Dermis microvascular lymphatic vessel endothelial cell (primary cell): ENCODE results near the gene SLC35F3. TPM values are rescaled to one million over a fixed set of nuclear protein-coding genes. Genes with fewer than 3 reads are reported as not detected.
"Not testable (repeated sequence)": the region's sequence is repeated elsewhere in the genome, so short reads cannot be mapped to it uniquely, and the experiment has no call there.

ENCODE experiments used
- DNase-seq, 2 donors: peaks; one replicate each; pipeline versions ENCODE4 v3.0.0 to v3.0.0-alpha.2; 2010; ENCODE audit warnings: low read depth in 2 of 2
- total RNA-seq: library from RNA; depleted of rRNA; stranded (reverse); fragments of >200 nt; gene quantifications from 2 replicates; pipeline ENCODE4 v1.2.1, GENCODE V29; 2014

SLC35F3 gene
- total RNA-seq, 1 donor from 2014 or later, result not detected

- DNase-seq, result no peak
These were observed 342.2 kb downstream of the SLC35F3 start for GRCh38 chr1:234246638-234247116.

- DNase-seq, result not testable (repeated sequence)
These were observed 343.3 kb downstream of the SLC35F3 start for GRCh38 chr1:234247746-234248145.

GRCh38 chr1:234250747-234251146, 346.3 kb downstream of the SLC35F3 start:
- DNase-seq, result no peak

GRCh38 chr1:234253732-234254131, 349.3 kb downstream of the SLC35F3 start:
- DNase-seq, result no peak

GRCh38 chr1:234256359-234256758, 351.9 kb downstream of the SLC35F3 start:
- DNase-seq, result no peak

GRCh38 chr1:234258071-234258470, 353.6 kb downstream of the SLC35F3 start:
- DNase-seq, result no peak

GRCh38 chr1:234260578-234260977, 356.1 kb downstream of the SLC35F3 start:
- peak in 1 of 2 donors; percentile 10 for DNase-seq

GRCh38 chr1:234261545-234261944, 357.1 kb downstream of the SLC35F3 start:
- no peak for DNase-seq

GRCh38 chr1:234262007-234262753, 357.7 kb downstream of the SLC35F3 start:
- DNase-seq, result no peak

- no peak for DNase-seq
These were observed 358.3 kb downstream of the SLC35F3 start for GRCh38 chr1:234262754-234263105.

GRCh38 chr1:234264832-234265231, 360.4 kb downstream of the SLC35F3 start:
- DNase-seq, result no peak

- no peak for DNase-seq
These were observed 360.8 kb downstream of the SLC35F3 start for GRCh38 chr1:234265321-234265720.

GRCh38 chr1:234265861-234266260, 361.4 kb downstream of the SLC35F3 start:
- no peak for DNase-seq

- no peak for DNase-seq
These were observed 365.6 kb downstream of the SLC35F3 start for GRCh38 chr1:234270093-234270492.

GRCh38 chr1:234270581-234271242, 366.2 kb downstream of the SLC35F3 start:
- peak; percentile 5 to 6 for DNase-seq

- no peak for DNase-seq
These were observed 366.7 kb downstream of the SLC35F3 start for GRCh38 chr1:234271243-234271606.

- no peak for DNase-seq
These were observed 368.3 kb downstream of the SLC35F3 start for GRCh38 chr1:234272656-234273312.

GRCh38 chr1:234273981-234274380, 369.5 kb downstream of the SLC35F3 start:
- no peak for DNase-seq

GRCh38 chr1:234276151-234276788, 371.8 kb downstream of the SLC35F3 start:
- DNase-seq, result no peak

- no peak for DNase-seq
These were observed 372.8 kb downstream of the SLC35F3 start for GRCh38 chr1:234277161-234277868.

GRCh38 chr1:234279021-234279420, 374.5 kb downstream of the SLC35F3 start:
- DNase-seq, result no peak
